ENCODE data around the gene RGS6.

The RGS6 gene

GRCh38 chr14:72600551-72601330 is 668.5 kb downstream of the RGS6 start:
- DNase-seq (ENCODE audit: low read depth in 1 of 2, low spot score in 1 of 2) = no peak

GRCh38 chr14:72603639-72604038 is 671.4 kb downstream of the RGS6 start:
- DNase-seq (ENCODE audit: low read depth in 1 of 2, low spot score in 1 of 2) = no peak

- DNase-seq (ENCODE audit: low read depth in 1 of 2, low spot score in 1 of 2) = no peak
Measured at GRCh38 chr14:72604133-72604532, 671.9 kb downstream of the RGS6 start.

GRCh38 chr14:72605096-72605920 is 673.1 kb downstream of the RGS6 start:
- no peak for DNase-seq (ENCODE audit: low read depth in 1 of 2, low spot score in 1 of 2)

GRCh38 chr14:72605921-72606220 is 673.6 kb downstream of the RGS6 start:
- DNase-seq (ENCODE audit: low read depth in 1 of 2, low spot score in 1 of 2) = no peak

GRCh38 chr14:72606879-72607278 is 674.6 kb downstream of the RGS6 start:
- DNase-seq (ENCODE audit: low read depth in 1 of 2, low spot score in 1 of 2) = no peak

- DNase-seq (ENCODE audit: low read depth in 1 of 2, low spot score in 1 of 2) = no peak
Measured at GRCh38 chr14:72607386-72608130, 675.3 kb downstream of the RGS6 start.

GRCh38 chr14:72608391-72609204 is 676.4 kb downstream of the RGS6 start:
- no peak for DNase-seq (ENCODE audit: low read depth in 1 of 2, low spot score in 1 of 2)

GRCh38 chr14:72609205-72609916 is 677.1 kb downstream of the RGS6 start:
- no peak for DNase-seq (ENCODE audit: low read depth in 1 of 2, low spot score in 1 of 2)

GRCh38 chr14:72610096-72610830 is 678.0 kb downstream of the RGS6 start:
- DNase-seq (ENCODE audit: low read depth in 1 of 2, low spot score in 1 of 2) = no peak

GRCh38 chr14:72610831-72611200 is 678.6 kb downstream of the RGS6 start:
- DNase-seq (ENCODE audit: low read depth in 1 of 2, low spot score in 1 of 2) = no peak

GRCh38 chr14:72611506-72611905 is 679.3 kb downstream of the RGS6 start:
- no peak for DNase-seq (ENCODE audit: low read depth in 1 of 2, low spot score in 1 of 2)

GRCh38 chr14:72612041-72612440 is 679.8 kb downstream of the RGS6 start:
- no peak for DNase-seq (ENCODE audit: low read depth in 1 of 2, low spot score in 1 of 2)

GRCh38 chr14:72613231-72613974 is 681.2 kb downstream of the RGS6 start:
- no peak for DNase-seq (ENCODE audit: low read depth in 1 of 2, low spot score in 1 of 2)

GRCh38 chr14:72613975-72614319 is 681.7 kb downstream of the RGS6 start:
- no peak for DNase-seq (ENCODE audit: low read depth in 1 of 2, low spot score in 1 of 2)

- DNase-seq (ENCODE audit: low read depth in 1 of 2, low spot score in 1 of 2) = no peak
Measured at GRCh38 chr14:72614365-72614764, 682.1 kb downstream of the RGS6 start.

GRCh38 chr14:72614891-72615415 is 682.7 kb downstream of the RGS6 start:
- no peak for DNase-seq (ENCODE audit: low read depth in 1 of 2, low spot score in 1 of 2)

GRCh38 chr14:72615451-72616121 is 683.4 kb downstream of the RGS6 start:
- DNase-seq (ENCODE audit: low read depth in 1 of 2, low spot score in 1 of 2) = no peak

Data from stimulated activated CD4-positive, alpha-beta T cell treated with anti-CD3 and anti-CD28 coated beads, Interleukin-15, amount 100 ng/mL, for 1 hour (primary cell).